Fibroblast of pulmonary artery (primary cell): ENCODE measurements around the gene DEPDC1B.

Experiments used
- DNase-seq: peaks from one replicate; pipeline ENCODE4 v3.0.0-alpha.2; 2010; ENCODE audit warnings: low read depth
- H3K4me3 ChIP-seq: replicated peaks from 2 replicates; pipeline ENCODE4 v1.5.1; 2011; ENCODE audit warnings: low read depth, mild to moderate bottlenecking, control low read depth, low read length, moderate library complexity
- TF ChIP-seq, protein P1 (sequence below): IDR thresholded peaks from 2 replicates; pipeline ENCODE4 v1.5.1; 2011; ENCODE audit warnings: mild to moderate bottlenecking, control low read depth, low read length, inconsistent platforms; ENCODE audit errors: missing control alignments

The DEPDC1B gene

DNA sequence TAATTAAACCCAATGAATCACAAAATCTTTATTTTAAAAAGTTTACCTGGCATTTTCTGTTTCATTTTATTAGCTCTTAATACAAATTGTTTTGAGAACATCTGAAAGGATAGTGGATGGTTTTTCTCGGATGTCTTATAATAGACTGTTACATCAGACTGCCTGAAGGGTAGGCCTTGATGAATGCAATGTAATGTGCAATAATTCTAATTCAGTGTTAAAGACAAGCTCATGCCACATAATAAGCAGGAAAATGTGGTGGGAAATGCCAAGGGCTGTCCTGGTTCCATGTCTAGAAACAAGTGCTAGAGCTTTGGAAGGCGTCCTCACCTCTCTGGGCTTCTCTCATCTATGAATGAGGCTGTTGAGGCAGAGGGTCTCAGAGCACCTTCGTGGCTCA lies 148.1 kb downstream of the DEPDC1B start:
- no peak for DNase-seq
- TF ChIP-seq, protein P1, sequence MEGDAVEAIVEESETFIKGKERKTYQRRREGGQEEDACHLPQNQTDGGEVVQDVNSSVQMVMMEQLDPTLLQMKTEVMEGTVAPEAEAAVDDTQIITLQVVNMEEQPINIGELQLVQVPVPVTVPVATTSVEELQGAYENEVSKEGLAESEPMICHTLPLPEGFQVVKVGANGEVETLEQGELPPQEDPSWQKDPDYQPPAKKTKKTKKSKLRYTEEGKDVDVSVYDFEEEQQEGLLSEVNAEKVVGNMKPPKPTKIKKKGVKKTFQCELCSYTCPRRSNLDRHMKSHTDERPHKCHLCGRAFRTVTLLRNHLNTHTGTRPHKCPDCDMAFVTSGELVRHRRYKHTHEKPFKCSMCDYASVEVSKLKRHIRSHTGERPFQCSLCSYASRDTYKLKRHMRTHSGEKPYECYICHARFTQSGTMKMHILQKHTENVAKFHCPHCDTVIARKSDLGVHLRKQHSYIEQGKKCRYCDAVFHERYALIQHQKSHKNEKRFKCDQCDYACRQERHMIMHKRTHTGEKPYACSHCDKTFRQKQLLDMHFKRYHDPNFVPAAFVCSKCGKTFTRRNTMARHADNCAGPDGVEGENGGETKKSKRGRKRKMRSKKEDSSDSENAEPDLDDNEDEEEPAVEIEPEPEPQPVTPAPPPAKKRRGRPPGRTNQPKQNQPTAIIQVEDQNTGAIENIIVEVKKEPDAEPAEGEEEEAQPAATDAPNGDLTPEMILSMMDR: no peak
- no peak overlapping the region for H3K4me3 ChIP-seq

DNA sequence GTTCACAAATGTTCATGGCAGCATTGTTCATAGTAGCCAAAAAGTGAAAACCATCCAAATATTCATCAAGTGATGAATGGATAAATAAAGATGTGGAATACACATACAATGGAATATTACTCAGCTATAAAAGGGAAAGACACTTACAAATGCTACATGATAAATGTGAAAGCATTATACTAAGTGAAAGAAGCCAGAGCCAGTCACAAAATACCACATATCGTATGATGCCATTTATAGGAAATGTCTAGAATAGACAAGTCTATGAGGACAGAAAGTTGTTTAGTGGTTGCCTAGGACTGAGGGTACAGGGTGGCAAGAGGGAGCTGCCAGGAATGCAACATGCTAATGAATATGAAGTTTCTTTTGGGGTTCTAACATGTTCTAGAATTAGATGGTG lies 148.7 kb downstream of the DEPDC1B start:
- no peak overlapping the region for H3K4me3 ChIP-seq
- TF ChIP-seq, protein P1: no peak

DNA sequence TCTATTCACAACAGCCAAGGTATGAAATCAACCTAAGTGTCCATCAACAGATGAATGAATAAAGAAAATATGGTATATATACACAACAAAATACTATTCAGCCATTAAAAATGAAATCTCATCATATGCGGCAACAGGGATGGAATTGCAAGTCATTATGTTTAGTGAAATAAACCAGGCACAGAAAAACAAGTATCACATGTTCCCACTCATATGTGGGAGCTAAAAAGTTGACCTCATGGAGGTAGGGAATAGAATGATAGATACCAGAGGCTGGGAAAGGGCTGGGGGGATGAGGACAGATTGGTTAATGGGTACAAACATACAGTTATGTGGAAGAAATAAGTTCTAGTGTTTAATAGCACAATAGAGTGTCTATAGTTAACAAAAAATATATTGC lies 149.7 kb downstream of the DEPDC1B start:
- DNase-seq: no peak
- TF ChIP-seq, protein P1: no peak
- no peak overlapping the region for H3K4me3 ChIP-seq

More for the DNA sequence above, 148.7 kb downstream of the DEPDC1B start:
- no peak for DNase-seq

DNA sequence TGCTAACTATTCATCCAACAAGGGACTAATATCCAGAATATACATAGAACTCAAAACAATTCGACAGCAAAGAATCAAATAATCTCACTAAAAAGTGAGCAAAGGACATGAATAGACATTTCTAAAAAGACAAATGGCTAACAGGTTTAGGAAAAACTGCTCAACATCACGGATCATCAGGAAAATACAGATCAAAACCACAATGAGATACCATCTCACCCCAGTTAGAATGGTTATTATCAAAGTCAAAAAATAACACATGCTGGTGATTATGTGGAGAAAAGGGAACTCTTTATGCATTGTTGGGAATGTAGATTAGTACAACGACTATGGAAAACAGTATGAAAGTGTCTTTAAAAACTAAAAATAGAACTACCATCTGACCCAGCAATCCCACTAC lies 150.1 kb downstream of the DEPDC1B start:
- H3K4me3 ChIP-seq: no peak overlapping the region
- no peak for DNase-seq

More for the DNA sequence above, 150.1 kb downstream of the DEPDC1B start:
- TF ChIP-seq, protein P1: no peak
